ENCODE measurements around the gene MEIKIN. TPM values are rescaled to one million over a fixed set of nuclear protein-coding genes. Genes with fewer than 3 reads are reported as not detected.

MEIKIN gene
- total RNA-seq, 1 experiment from 2014 or later: not detected

- no peak for DNase-seq
- intact Hi-C loops (cut with micrococcal nuclease; ENCODE audit: unreplicated experiment): no loop called here
- H3K4me1 ChIP-seq: no peaks in the 10 kb centered on the region
- H3K4me1 Mint-ChIP-seq (ENCODE audit: low read depth, unreplicated experiment): no peaks in the 10 kb centered on the region
- H3K36me3 ChIP-seq (ENCODE audit: control insufficient read depth, insufficient read depth, low read length): no peaks in the 10 kb centered on the region
- H3K27me3 ChIP-seq (replicated peaks; ENCODE audit: control insufficient read depth, insufficient read depth, low read length): no peaks in the 10 kb centered on the region
- no TSS peak for BruUV-seq (replicated peaks)
- H3K4me3 Mint-ChIP-seq (ENCODE audit: unreplicated experiment): no peak overlapping the region
- no peaks in the 10 kb centered on the region for H3K9me3 ChIP-seq
- no peak for TF ChIP-seq CTCF (IDR thresholded peaks at IDR 0.05; ENCODE audit: insufficient read depth in 1 of 2, low read depth in 1 of 2, low read length in 1 of 2, severe bottlenecking in 1 of 2, unreplicated experiment in 1 of 2)
- H3K27ac Mint-ChIP-seq (ENCODE audit: unreplicated experiment): no peak overlapping the region
- no peaks in the 10 kb centered on the region for H3K36me3 Mint-ChIP-seq (ENCODE audit: insufficient read depth, unreplicated experiment)
- ChIA-PET POLR2A (no interaction called here), CTCF (no interaction called here)
- no peak overlapping the region for H3K4me3 ChIP-seq (ENCODE audit: low read depth, low read length)
- H3K27me3 Mint-ChIP-seq (ENCODE audit: insufficient read depth, unreplicated experiment): no peaks in the 10 kb centered on the region
- no peaks in the 10 kb centered on the region for H3K9me3 Mint-ChIP-seq (ENCODE audit: unreplicated experiment)
Observed at GRCh38 chr5:131965826-131966415, 20.5 kb upstream of the MEIKIN start.

- DNase-seq: no peak
- peaks cover 8% of the 10 kb centered on the region for H3K4me1 Mint-ChIP-seq (ENCODE audit: low read depth, unreplicated experiment)
- no peaks in the 10 kb centered on the region for H3K36me3 Mint-ChIP-seq (ENCODE audit: insufficient read depth, unreplicated experiment)
- H3K27me3 ChIP-seq (replicated peaks; ENCODE audit: control insufficient read depth, insufficient read depth, low read length): no peaks in the 10 kb centered on the region
- H3K4me1 ChIP-seq: peaks cover 15% of the 10 kb centered on the region
- BruUV-seq (replicated peaks): no TSS peak
- H3K4me3 Mint-ChIP-seq (ENCODE audit: unreplicated experiment): no peak overlapping the region
- H3K9me3 ChIP-seq: no peaks in the 10 kb centered on the region
- H3K9me3 Mint-ChIP-seq (ENCODE audit: unreplicated experiment): no peaks in the 10 kb centered on the region
- H3K4me3 ChIP-seq (ENCODE audit: low read depth, low read length): no peak overlapping the region
- intact Hi-C loops (cut with micrococcal nuclease; ENCODE audit: unreplicated experiment): no loop called here
- H3K36me3 ChIP-seq (ENCODE audit: control insufficient read depth, insufficient read depth, low read length): no peaks in the 10 kb centered on the region
- ChIA-PET CTCF (no interaction called here), POLR2A (interaction anchor here (0.6 kb wide), 1 partner anchor 163 kb away, joined by 3 read pairs; the partner anchor contains the start of gene FNIP1)
- no peaks in the 10 kb centered on the region for H3K27me3 Mint-ChIP-seq (ENCODE audit: insufficient read depth, unreplicated experiment)
- no peak overlapping the region for H3K27ac Mint-ChIP-seq (ENCODE audit: unreplicated experiment)
- TF ChIP-seq CTCF (IDR thresholded peaks at IDR 0.05; ENCODE audit: insufficient read depth in 1 of 2, low read depth in 1 of 2, low read length in 1 of 2, severe bottlenecking in 1 of 2, unreplicated experiment in 1 of 2): no peak
Observed at GRCh38 chr5:131959906-131960305, 14.4 kb upstream of the MEIKIN start.

GRCh38 chr5:131959136-131959535, 13.7 kb upstream of the MEIKIN start:
- Mint-ChIP-seq H3K4me1 (ENCODE audit: low read depth, unreplicated experiment) (peaks cover 8% of the 10 kb centered on the region), H3K9me3 (ENCODE audit: unreplicated experiment) (no peaks in the 10 kb centered on the region), H3K4me3 (ENCODE audit: unreplicated experiment) (no peak overlapping the region), H3K27ac (ENCODE audit: unreplicated experiment) (no peak overlapping the region), H3K36me3 (ENCODE audit: insufficient read depth, unreplicated experiment) (no peaks in the 10 kb centered on the region), H3K27me3 (ENCODE audit: insufficient read depth, unreplicated experiment) (no peaks in the 10 kb centered on the region)
- no TSS peak for BruUV-seq (replicated peaks)
- intact Hi-C loops (cut with micrococcal nuclease; ENCODE audit: unreplicated experiment): no loop called here
- ChIA-PET POLR2A (no interaction called here), CTCF (no interaction called here)
- Histone ChIP-seq H3K4me3 (ENCODE audit: low read depth, low read length) (no peak overlapping the region), H3K36me3 (ENCODE audit: control insufficient read depth, insufficient read depth, low read length) (no peaks in the 10 kb centered on the region), H3K9me3 (no peaks in the 10 kb centered on the region), H3K27me3 (replicated peaks; ENCODE audit: control insufficient read depth, insufficient read depth, low read length) (no peaks in the 10 kb centered on the region), H3K4me1 (peaks cover 15% of the 10 kb centered on the region)
- no peak for TF ChIP-seq CTCF (IDR thresholded peaks at IDR 0.05; ENCODE audit: insufficient read depth in 1 of 2, low read depth in 1 of 2, low read length in 1 of 2, severe bottlenecking in 1 of 2, unreplicated experiment in 1 of 2)
- DNase-seq: no peak

Data from Caco-2 (cell line).